Stimulated activated CD4-positive, alpha-beta T cell treated with anti-CD3 and anti-CD28 coated beads, TNF-alpha, amount 100 ng/mL, for 4 hours (primary cell): ENCODE measurements around the gene OR51I2.

Experiments used
- DNase-seq, 3 experiments: peaks; one replicate each; pipeline ENCODE4 v3.0.0-alpha.2; 2020; ENCODE audit warnings: low read depth in 3 of 3

OR51I2 gene, protein sequence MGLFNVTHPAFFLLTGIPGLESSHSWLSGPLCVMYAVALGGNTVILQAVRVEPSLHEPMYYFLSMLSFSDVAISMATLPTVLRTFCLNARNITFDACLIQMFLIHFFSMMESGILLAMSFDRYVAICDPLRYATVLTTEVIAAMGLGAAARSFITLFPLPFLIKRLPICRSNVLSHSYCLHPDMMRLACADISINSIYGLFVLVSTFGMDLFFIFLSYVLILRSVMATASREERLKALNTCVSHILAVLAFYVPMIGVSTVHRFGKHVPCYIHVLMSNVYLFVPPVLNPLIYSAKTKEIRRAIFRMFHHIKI

GRCh38 chr11:5449023-5449422 lies at the start of gene OR51I2:
OR51I2 (plus strand) TSS chr11:5449323; CDS start chr11:5453489, 4,166 bp downstream.
- no peak for DNase-seq

DNA sequence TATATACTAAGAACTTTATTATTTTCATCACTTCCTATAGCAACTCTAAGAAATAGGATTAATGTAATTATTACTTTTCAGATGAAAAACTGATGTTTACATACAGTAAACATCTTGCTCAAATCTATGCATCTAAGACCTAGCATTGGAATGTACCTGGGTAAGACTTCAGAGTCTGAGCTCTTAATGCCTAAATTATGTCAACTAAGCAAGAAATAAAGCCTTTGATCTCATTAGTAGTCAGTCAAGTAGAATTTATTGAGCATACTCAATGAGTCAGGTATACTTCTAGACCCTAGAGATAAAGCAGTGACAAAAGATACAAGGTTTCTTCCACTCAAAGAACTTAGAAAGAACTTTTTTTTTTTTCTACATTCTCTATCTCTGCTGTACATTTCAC lies 44.0 kb upstream of the OR51I2 start:
- no peak for DNase-seq

DNA sequence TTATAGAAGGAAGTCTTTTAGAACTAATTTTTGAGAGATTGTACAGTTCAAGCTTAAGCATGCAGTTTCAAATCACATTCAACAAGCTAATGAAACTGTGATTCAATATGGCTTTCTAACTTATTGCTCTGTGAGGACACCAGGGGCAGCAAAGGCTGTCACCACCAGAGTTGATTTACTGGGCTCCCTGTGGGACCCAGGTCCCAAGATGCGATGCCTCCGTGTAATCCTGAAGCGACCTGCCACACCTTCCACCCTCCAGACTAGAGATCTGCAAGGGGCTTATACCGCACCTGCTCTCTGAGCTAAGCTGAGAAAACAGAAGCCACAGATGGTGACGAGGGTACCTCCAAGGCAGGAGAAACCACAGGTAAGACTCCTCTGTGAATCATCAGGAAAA lies 28.1 kb upstream of the OR51I2 start:
- no peak for DNase-seq

GRCh38 chr11:5421811-5422210 lies 27.3 kb upstream of the OR51I2 start, which contains the start of gene OR51Q1:
OR51Q1 (plus strand) TSS chr11:5422111; CDS start chr11:5422201, 90 bp downstream.
- no peak for DNase-seq

DNA sequence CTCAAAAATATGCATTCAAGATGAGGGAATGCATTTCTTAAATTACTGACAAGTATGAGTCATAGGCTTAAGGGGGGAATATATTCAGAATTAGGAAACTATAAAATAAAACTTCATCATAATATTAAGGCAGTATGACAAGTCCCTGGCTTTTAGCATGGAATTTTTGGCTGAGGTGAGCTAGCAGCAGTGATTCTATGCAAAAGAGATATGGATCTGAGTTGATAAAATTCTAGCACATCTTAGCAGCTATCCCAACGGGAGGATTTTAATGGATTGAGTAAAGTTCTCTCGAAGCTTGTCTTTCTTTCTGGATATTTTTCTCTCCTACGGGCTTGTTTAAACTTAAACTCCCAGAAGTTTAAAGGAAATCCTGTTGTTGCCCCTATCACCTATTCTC lies 26.0 kb upstream of the OR51I2 start:
- no peak for DNase-seq

DNA sequence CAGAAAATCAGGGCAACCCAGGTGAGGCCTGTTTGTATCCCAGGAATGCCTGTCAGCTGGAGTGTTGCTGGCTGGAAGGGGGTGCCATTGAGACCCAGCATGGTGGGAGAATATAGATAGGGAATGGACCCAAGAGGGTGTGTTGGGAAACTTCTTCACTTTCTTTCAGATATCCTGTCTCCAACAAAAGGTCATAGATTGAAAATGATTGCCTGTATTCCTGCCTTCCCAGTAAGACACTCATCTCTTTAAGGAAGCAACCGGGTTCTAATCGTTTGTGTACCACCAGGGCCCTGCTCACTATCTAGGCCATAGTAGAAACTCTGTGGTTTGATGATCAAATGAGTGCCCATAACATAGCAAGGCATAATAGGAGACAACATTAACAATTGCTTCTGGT lies 7.7 kb upstream of the OR51I2 start, which contains the start of gene OR51I1:
OR51I1 (minus strand) TSS at position 101 of the 400 bp plus-strand sequence; CDS start at position 101, 0 bp downstream.
- DNase-seq: no peak

- no peak for DNase-seq
Measured at GRCh38 chr11:5443835-5444393, 5.2 kb upstream of the OR51I2 start.

GRCh38 chr11:5449432-5449831 lies 309 bp downstream of the OR51I2 start:
- DNase-seq: no peak

GRCh38 chr11:5460983-5461621 lies 12.0 kb downstream of the OR51I2 start:
- DNase-seq: no peak

DNA sequence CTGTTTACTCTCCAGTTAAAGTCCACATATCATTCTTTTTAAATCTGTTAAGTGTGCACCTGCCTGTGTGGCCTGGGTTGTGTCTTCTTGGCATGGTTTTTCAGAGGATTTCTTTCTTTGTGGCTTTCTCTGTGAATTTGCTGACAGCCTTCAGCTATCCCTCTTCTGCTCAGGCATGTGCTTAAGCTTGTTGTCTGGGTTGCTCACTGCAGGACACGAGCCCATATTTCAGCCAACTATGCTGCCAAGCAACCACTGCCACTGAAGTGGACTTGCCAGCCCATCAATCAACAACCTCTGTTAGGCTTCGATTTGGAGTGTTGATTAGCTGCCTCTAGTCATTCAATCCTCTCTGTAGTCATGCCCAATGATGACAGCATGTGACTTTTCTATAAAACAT lies 18.4 kb downstream of the OR51I2 start:
- DNase-seq: no peak

- DNase-seq: no peak
Measured at GRCh38 chr11:5473921-5474320, 24.8 kb downstream of the OR51I2 start.

- DNase-seq: peak in 1 of 3 experiments; percentile 9
Measured at GRCh38 chr11:5476186-5476819, 27.2 kb downstream of the OR51I2 start.

GRCh38 chr11:5486003-5486402 lies 36.9 kb downstream of the OR51I2 start:
- no peak for DNase-seq

DNA sequence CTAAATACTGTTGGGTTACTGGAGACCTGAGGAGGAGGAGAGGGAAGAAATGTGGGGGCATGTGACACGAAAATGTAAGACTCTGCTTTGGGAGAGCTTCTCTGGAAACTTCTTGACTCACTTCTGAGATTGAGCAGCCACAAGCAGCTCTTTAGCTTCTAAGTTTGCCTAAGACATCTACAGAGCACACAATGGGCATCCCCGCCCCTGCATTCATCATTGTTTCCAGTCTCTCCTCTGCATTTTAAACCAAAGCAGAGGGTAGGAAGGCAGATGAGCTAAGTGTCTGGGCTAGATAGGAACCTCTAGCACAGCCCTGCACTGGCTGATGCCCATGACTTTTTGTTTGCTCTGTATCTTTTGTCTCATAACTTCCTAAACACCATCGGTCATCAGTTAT lies 37.3 kb downstream of the OR51I2 start:
- DNase-seq: no peak

DNA sequence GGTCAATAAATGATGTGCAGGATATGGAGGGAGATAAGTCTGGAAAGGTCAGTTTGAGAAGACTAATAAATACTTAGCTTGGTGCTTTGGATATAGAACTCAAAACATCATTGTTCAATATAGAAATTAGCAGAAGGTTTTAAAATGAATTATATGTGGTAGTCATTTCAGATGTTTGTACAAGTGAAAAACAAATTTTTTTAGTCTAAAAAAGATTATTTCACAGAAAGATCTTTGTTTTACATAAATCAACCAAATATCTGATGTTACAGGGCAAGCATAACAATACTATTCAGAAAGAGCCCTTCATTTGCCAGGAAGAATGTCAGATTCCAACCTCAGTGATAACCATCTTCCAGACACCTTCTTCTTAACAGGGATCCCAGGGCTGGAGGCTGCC lies 39.3 kb downstream of the OR51I2 start, which contains the start of gene OR52D1:
OR52D1 (plus strand) TSS at position 301 of the 400 bp plus-strand sequence; CDS start at position 323, 22 bp downstream.
- DNase-seq: no peak

- DNase-seq: no peak
Measured at GRCh38 chr11:5488798-5489399, 39.8 kb downstream of the OR51I2 start.

- DNase-seq: no peak
Measured at GRCh38 chr11:5489576-5490357, 40.6 kb downstream of the OR51I2 start.

DNA sequence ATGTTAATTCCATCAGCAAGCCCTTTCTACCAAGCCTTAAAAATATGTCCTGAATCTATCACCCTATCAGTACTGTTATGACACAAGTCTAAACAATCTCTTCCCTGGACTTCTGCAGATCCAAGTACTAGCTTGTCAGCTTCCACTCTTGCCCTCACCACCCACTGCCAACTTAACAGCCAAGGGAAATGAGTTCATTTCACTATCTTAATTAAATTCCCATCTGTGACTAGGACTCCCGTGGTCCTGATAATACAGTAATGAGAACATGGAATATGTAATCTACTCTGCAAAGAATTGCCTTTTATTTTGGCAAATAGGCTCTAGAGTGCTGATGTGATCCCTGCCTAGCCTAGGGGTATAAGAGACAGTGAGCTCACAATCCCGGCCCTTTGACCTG lies 50.5 kb downstream of the OR51I2 start:
- no peak for DNase-seq

DNA sequence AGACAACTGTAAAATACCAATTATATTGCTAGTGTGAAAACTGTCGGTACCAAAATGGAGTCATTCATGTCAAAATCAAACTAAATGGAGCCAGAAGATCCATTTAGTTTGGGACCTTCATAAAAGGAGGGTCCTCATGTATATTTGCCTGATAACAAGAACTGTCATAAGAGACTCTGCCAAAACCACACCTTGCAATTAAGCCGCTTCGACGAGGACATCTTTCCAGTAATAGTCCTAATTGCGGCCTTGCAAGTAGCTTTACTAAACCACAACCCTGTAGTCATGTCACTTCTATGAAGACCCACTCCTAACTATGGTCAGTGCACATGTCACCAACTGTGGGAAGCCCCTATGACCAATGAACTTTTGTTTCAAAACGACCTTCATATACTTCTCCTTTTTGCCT lies 51.3 kb downstream of the OR51I2 start:
- DNase-seq: no peak

DNA sequence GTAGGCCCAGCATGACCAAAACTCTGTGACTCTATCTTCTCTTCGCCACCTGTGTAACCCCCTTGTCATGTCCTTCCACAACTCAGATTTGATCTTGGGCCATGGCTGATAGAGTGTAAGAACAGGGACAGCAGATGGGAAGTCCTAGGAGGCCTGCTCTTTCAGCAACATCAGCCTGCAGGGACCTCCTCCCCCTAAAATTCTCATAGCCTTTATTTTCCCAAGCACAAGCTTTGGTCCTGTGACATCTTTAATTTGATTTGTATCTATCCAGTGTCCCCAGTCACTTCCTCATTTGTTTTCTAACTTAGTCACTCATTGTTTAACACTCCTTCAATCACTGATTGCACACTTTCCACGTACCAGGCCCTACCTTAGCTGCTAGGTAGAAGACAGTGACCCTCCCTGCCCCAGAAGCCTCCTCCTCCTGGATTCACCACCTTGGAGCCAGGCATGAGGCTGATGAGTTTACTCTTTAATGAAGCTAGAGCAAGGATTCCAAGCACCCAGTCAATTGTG lies 55.3 kb downstream of the OR51I2 start:
- DNase-seq: no peak
